ENCODE results near the gene GOSR2. TPM values are rescaled to one million over a fixed set of nuclear protein-coding genes. Genes with fewer than 3 reads are reported as not detected.

The GOSR2 gene
- total and polyA plus RNA-seq, 2 experiments from 2014 or later, result 47.7 to 62.8 TPM

DNA sequence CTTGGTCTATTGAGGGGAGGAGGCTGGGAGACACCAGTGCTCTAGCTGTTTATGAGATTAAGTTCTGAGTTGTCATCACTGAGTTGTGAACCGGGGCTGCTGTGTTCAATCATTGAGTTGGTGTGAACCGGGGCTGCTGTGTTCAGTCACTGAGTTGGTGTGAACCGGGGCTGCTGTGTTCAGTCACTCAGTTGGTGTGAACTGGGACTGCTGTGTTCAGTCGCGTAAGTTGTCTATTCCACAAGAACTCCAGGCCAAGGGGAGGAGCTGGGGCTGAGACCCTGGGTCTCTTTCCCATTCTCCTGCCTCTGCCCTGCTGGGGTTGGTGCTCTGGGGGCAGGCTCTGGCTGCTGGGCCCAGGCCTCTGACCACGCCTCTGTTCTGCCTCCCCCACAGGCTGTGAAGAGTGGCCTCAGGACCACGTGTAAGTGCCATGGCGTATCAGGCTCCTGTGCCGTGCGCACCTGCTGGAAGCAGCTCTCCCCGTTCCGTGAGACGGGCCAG is 47.1 kb upstream of the GOSR2 start:
- H3K79me2 ChIP-seq, result no peaks in the 10 kb centered on the region
- H3K9me2 ChIP-seq (replicated peaks; ENCODE audit: insufficient read depth), result no peaks in the 10 kb centered on the region
- no peak for DNase-seq (ENCODE audit: low spot score)
- H3K36me3 ChIP-seq (replicated peaks; ENCODE audit: insufficient read depth, low read depth), result no peaks in the 10 kb centered on the region
- no peaks in the 10 kb centered on the region for H4K20me1 ChIP-seq (ENCODE audit: insufficient read depth, poor library complexity, severe bottlenecking)
- TF ChIP-seq EZH2 (IDR thresholded peaks at IDR 0.05; ENCODE audit: borderline replicate concordance) (no peak), EZH2phosphoT487 (IDR thresholded peaks at IDR 0.05; ENCODE audit: low read depth, severe bottlenecking, unreplicated experiment) (no peak)
- TF ChIP-seq, protein P1, sequence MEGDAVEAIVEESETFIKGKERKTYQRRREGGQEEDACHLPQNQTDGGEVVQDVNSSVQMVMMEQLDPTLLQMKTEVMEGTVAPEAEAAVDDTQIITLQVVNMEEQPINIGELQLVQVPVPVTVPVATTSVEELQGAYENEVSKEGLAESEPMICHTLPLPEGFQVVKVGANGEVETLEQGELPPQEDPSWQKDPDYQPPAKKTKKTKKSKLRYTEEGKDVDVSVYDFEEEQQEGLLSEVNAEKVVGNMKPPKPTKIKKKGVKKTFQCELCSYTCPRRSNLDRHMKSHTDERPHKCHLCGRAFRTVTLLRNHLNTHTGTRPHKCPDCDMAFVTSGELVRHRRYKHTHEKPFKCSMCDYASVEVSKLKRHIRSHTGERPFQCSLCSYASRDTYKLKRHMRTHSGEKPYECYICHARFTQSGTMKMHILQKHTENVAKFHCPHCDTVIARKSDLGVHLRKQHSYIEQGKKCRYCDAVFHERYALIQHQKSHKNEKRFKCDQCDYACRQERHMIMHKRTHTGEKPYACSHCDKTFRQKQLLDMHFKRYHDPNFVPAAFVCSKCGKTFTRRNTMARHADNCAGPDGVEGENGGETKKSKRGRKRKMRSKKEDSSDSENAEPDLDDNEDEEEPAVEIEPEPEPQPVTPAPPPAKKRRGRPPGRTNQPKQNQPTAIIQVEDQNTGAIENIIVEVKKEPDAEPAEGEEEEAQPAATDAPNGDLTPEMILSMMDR (IDR thresholded peaks at IDR 0.05; ENCODE audit: poor library complexity), result no peak
- H3K27ac ChIP-seq, result no peak overlapping the region
- no peaks in the 10 kb centered on the region for H3K9me3 ChIP-seq (ENCODE audit: low read depth)
- no peaks in the 10 kb centered on the region for H3K27me3 ChIP-seq
- H2AFZ ChIP-seq, result no peak overlapping the region
- H3K4me2 ChIP-seq, result no peak overlapping the region
- no peaks in the 10 kb centered on the region for H3K4me1 ChIP-seq (ENCODE audit: insufficient read depth)
- 88% methylated on average over 13 of the region's 13 CpGs for WGBS (ENCODE audit: low lambda C conversion rate, missing lambda C conversion rate)
- H3K4me3 ChIP-seq, result no peak overlapping the region

DNA sequence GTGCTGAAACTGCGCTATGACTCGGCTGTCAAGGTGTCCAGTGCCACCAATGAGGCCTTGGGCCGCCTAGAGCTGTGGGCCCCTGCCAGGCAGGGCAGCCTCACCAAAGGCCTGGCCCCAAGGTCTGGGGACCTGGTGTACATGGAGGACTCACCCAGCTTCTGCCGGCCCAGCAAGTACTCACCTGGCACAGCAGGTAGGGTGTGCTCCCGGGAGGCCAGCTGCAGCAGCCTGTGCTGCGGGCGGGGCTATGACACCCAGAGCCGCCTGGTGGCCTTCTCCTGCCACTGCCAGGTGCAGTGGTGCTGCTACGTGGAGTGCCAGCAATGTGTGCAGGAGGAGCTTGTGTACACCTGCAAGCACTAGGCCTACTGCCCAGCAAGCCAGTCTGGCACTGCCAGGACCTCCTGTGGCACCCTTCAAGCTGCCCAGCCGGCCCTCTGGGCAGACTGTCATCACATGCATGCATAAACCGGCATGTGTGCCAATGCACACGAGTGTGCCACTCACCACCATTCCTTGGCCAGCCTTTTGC is 46.5 kb upstream of the GOSR2 start:
- no peaks in the 10 kb centered on the region for H4K20me1 ChIP-seq (ENCODE audit: insufficient read depth, poor library complexity, severe bottlenecking)
- H3K9me3 ChIP-seq (ENCODE audit: low read depth), result no peaks in the 10 kb centered on the region
- no peak overlapping the region for H3K4me3 ChIP-seq
- H3K9me2 ChIP-seq (replicated peaks; ENCODE audit: insufficient read depth), result no peaks in the 10 kb centered on the region
- no peak overlapping the region for H3K4me2 ChIP-seq
- no peaks in the 10 kb centered on the region for H3K79me2 ChIP-seq
- H3K4me1 ChIP-seq (ENCODE audit: insufficient read depth), result no peaks in the 10 kb centered on the region
- TF ChIP-seq EZH2 (IDR thresholded peaks at IDR 0.05; ENCODE audit: borderline replicate concordance) (no peak), EZH2phosphoT487 (IDR thresholded peaks at IDR 0.05; ENCODE audit: low read depth, severe bottlenecking, unreplicated experiment) (no peak)
- TF ChIP-seq, protein P1 (IDR thresholded peaks at IDR 0.05; ENCODE audit: poor library complexity), result no peak
- H2AFZ ChIP-seq, result no peak overlapping the region
- WGBS (ENCODE audit: low lambda C conversion rate, missing lambda C conversion rate), result 55% methylated on average over 12 of the region's 12 CpGs
- no peaks in the 10 kb centered on the region for H3K27me3 ChIP-seq
- no peak overlapping the region for H3K27ac ChIP-seq
- DNase-seq (ENCODE audit: low spot score), result peak; percentile 73
- H3K36me3 ChIP-seq (replicated peaks; ENCODE audit: insufficient read depth, low read depth), result no peaks in the 10 kb centered on the region

DNA sequence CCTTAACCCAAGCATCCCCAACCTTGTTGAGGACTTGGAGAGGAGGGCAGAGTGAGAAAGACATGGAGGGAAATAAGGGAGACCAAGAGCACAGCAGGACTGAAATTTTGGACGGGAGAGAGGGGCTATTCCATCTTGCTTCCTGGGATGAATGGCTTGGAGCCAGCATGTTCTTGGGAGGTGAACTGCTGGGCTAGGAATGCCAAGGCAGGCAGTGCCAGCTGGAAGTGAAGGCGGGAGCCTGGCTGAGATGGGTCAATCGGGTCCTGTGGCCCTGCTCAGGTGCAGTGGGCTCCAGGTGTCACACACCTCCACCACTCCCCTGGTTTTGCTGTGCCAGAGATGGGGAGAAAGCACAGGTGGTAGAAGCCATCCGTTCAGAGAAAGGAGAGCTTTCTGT is 46.0 kb upstream of the GOSR2 start:
- Histone ChIP-seq H3K27ac (no peak overlapping the region), H3K27me3 (no peaks in the 10 kb centered on the region), H3K36me3 (replicated peaks; ENCODE audit: insufficient read depth, low read depth) (no peaks in the 10 kb centered on the region), H3K4me1 (ENCODE audit: insufficient read depth) (no peaks in the 10 kb centered on the region), H3K4me3 (no peak overlapping the region), H3K4me2 (no peak overlapping the region), H4K20me1 (ENCODE audit: insufficient read depth, poor library complexity, severe bottlenecking) (no peaks in the 10 kb centered on the region), H3K79me2 (no peaks in the 10 kb centered on the region), H3K9me3 (ENCODE audit: low read depth) (no peaks in the 10 kb centered on the region), H3K9me2 (replicated peaks; ENCODE audit: insufficient read depth) (no peaks in the 10 kb centered on the region), H2AFZ (no peak overlapping the region)
- 91% methylated on average over 4 of the region's 4 CpGs for WGBS (ENCODE audit: low lambda C conversion rate, missing lambda C conversion rate)
- DNase-seq (ENCODE audit: low spot score), result no peak
- TF ChIP-seq EZH2phosphoT487 (IDR thresholded peaks at IDR 0.05; ENCODE audit: low read depth, severe bottlenecking, unreplicated experiment), result no peak
- TF ChIP-seq, protein P1 (IDR thresholded peaks at IDR 0.05; ENCODE audit: poor library complexity), result no peak
- TF ChIP-seq EZH2 (IDR thresholded peaks at IDR 0.05; ENCODE audit: borderline replicate concordance), result no peak

Measured in hepatocyte (in vitro differentiated cells).